ENCODE results near the gene HOXA5.

Gene HOXA5

GRCh38 chr7:27111042-27111750 is 32.3 kb downstream of the HOXA5 start:
- no peak overlapping the region for H3K4me3 ChIP-seq (ENCODE audit: low read depth, low read length)
- TF ChIP-seq, protein P1, sequence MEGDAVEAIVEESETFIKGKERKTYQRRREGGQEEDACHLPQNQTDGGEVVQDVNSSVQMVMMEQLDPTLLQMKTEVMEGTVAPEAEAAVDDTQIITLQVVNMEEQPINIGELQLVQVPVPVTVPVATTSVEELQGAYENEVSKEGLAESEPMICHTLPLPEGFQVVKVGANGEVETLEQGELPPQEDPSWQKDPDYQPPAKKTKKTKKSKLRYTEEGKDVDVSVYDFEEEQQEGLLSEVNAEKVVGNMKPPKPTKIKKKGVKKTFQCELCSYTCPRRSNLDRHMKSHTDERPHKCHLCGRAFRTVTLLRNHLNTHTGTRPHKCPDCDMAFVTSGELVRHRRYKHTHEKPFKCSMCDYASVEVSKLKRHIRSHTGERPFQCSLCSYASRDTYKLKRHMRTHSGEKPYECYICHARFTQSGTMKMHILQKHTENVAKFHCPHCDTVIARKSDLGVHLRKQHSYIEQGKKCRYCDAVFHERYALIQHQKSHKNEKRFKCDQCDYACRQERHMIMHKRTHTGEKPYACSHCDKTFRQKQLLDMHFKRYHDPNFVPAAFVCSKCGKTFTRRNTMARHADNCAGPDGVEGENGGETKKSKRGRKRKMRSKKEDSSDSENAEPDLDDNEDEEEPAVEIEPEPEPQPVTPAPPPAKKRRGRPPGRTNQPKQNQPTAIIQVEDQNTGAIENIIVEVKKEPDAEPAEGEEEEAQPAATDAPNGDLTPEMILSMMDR (IDR thresholded peaks at IDR 0.05; ENCODE audit: borderline replicate concordance, insufficient read depth, low read depth, low read length) = no peak

GRCh38 chr7:27110186-27111031 is 33.1 kb downstream of the HOXA5 start:
- TF ChIP-seq, protein P1 (IDR thresholded peaks at IDR 0.05; ENCODE audit: borderline replicate concordance, insufficient read depth, low read depth, low read length) = no peak
- H3K4me3 ChIP-seq (ENCODE audit: low read depth, low read length) = no peak overlapping the region

GRCh38 chr7:27109466-27110185 is 33.9 kb downstream of the HOXA5 start:
- TF ChIP-seq, protein P1 (IDR thresholded peaks at IDR 0.05; ENCODE audit: borderline replicate concordance, insufficient read depth, low read depth, low read length) = no peak
- no peak overlapping the region for H3K4me3 ChIP-seq (ENCODE audit: low read depth, low read length)

DNA sequence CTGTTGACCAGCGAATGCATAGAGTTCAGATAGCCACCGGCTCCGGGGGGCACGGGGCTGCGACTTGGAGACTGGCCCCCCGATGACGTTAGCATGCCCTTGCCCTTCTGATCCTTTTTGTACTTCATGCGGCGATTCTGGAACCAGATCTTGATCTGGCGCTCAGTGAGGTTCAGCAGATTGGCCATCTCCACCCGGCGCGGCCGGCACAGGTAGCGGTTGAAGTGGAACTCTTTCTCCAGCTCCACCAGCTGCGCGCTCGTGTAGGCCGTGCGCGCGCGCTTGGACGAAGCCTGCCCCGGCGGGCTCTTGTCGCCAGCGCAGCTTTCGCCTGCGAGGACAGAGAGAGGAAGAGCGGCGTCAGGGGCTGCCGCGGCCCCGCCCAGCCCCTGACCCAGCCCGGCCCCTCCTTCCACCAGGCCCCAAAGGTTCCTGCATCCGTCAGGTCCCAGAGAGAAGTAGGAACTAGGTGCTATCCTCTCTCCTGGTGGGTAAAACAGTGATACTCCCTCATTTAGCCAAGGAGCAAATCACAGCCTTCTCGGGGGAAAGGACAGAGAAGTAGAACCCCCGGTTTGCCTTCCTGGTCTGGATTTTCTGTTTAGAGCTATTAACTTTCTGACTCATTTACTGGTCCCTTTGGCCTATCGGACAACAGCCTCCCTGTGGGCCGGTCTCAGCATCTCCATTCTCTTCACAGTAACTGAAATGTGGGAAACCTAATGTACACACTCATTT is 34.9 kb downstream of the HOXA5 start:
- TF ChIP-seq, protein P1 (IDR thresholded peaks at IDR 0.05; ENCODE audit: borderline replicate concordance, insufficient read depth, low read depth, low read length) = no peak
- no peak overlapping the region for H3K4me3 ChIP-seq (ENCODE audit: low read depth, low read length)

- TF ChIP-seq, protein P1 (IDR thresholded peaks at IDR 0.05; ENCODE audit: borderline replicate concordance, insufficient read depth, low read depth, low read length) = no peak
- no peak overlapping the region for H3K4me3 ChIP-seq (ENCODE audit: low read depth, low read length)
Observed at GRCh38 chr7:27107391-27108381, 35.8 kb downstream of the HOXA5 start.

DNA sequence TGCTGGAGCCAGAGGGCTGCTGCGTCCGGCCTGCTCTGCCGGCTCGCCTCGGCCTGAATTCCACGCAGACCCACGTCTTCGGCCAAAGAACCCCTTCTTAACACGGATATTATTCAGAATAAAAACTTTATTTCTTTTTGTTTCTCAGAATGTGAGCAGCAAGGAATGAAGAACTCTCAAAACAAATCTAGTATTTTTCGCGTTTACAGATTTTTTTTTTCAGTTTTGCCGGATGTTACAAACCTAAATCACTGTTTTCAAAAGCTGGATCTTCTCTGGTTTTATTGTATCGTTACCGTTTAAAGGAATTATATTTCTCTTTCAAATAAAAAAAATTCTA is 36.6 kb downstream of the HOXA5 start:
- TF ChIP-seq, protein P1 (IDR thresholded peaks at IDR 0.05; ENCODE audit: borderline replicate concordance, insufficient read depth, low read depth, low read length) = no peak
- H3K4me3 ChIP-seq (ENCODE audit: low read depth, low read length) = no peak overlapping the region
